GM23338 (cell line): ENCODE results near the gene CACUL1. TPM values are rescaled to one million over a fixed set of nuclear protein-coding genes. Genes with fewer than 3 reads are reported as not detected.

Experiments
- ATAC-seq: fragments of 200-7000 bp; cut with Tn5 transposase; 3 replicates; pipeline ENCODE4 v1.9.1; 2020
- DNase-seq: peaks from one replicate; pipeline ENCODE4 v3.0.0-alpha.2; 2015; ENCODE audit warnings: low spot score
- H2AFZ ChIP-seq: fragments of 200-600 bp; sonication (generic); 2 replicates; pipeline ENCODE4 v1.8.0; 2016; ENCODE audit warnings: antibody characterized with exemption, mild to moderate bottlenecking, moderate library complexity
- H3F3A ChIP-seq: fragments of 200-600 bp; sonication (generic); replicated peaks from 2 replicates; pipeline ENCODE4 v1.8.0; 2017; ENCODE audit warnings: antibody characterized with exemption, mixed run types, low read depth
- H3K27ac ChIP-seq: fragments of 200-600 bp; sonication (generic); 2 replicates; pipeline ENCODE4 v1.6.1; 2016; ENCODE audit warnings: low read depth
- H3K27me3 ChIP-seq: fragments of 200-600 bp; sonication (generic); 2 replicates; pipeline ENCODE4 v1.8.0; 2016; ENCODE audit warnings: mild to moderate bottlenecking, mixed run types, moderate library complexity; ENCODE audit not compliant: insufficient read depth
- H3K36me3 ChIP-seq: fragments of 200-600 bp; sonication (generic); 2 replicates; pipeline ENCODE4 v1.8.0; 2016; ENCODE audit warnings: mild to moderate bottlenecking; ENCODE audit not compliant: insufficient read depth
- H3K4me1 ChIP-seq: fragments of 200-600 bp; sonication (generic); 2 replicates; pipeline ENCODE4 v1.8.0; 2016; ENCODE audit warnings: mild to moderate bottlenecking, moderate library complexity; ENCODE audit not compliant: insufficient read depth
- H3K4me2 ChIP-seq: fragments of 200-600 bp; sonication (generic); 2 replicates; pipeline ENCODE4 v1.7.1; 2017; ENCODE audit warnings: mixed run types
- H3K4me3 ChIP-seq: fragments of 200-600 bp; sonication (generic); 2 replicates; pipeline ENCODE4 v1.6.1; 2016; ENCODE audit warnings: mixed run types
- H3K79me2 ChIP-seq: fragments of 200-600 bp; sonication (generic); replicated peaks from 2 replicates; pipeline ENCODE4 v1.8.0; 2017; ENCODE audit warnings: mild to moderate bottlenecking; ENCODE audit not compliant: insufficient read depth
- H3K9me2 ChIP-seq: fragments of 200-600 bp; sonication (generic); 2 replicates; pipeline ENCODE4 v1.8.0; 2017; ENCODE audit not compliant: insufficient read depth
- H4K20me1 ChIP-seq: fragments of 200-600 bp; sonication (generic); replicated peaks from 2 replicates; pipeline ENCODE4 v1.8.0; 2017; ENCODE audit warnings: mild to moderate bottlenecking; ENCODE audit not compliant: insufficient read depth
- H3K27ac Mint-ChIP-seq: 2 replicates; pipeline ENCODE4 v1.8.0; 2020; ENCODE audit warnings: inconsistent platforms, mild to moderate bottlenecking, moderate library complexity, mixed read lengths
- H3K27me3 Mint-ChIP-seq: 3 replicates; pipeline ENCODE4 v1.8.0; 2022; ENCODE audit warnings: low read depth, mild to moderate bottlenecking, moderate library complexity, mixed read lengths, inconsistent platforms; ENCODE audit not compliant: insufficient read depth, poor library complexity
- H3K36me3 Mint-ChIP-seq: 3 replicates; pipeline ENCODE4 v1.8.0; 2021; ENCODE audit warnings: low read depth, mild to moderate bottlenecking, inconsistent platforms, moderate library complexity, mixed read lengths
- H3K4me1 Mint-ChIP-seq: 3 replicates; pipeline ENCODE4 v1.8.0; 2020; ENCODE audit warnings: mild to moderate bottlenecking, inconsistent platforms, mixed read lengths
- H3K4me3 Mint-ChIP-seq: 3 replicates; pipeline ENCODE4 v1.8.0; 2021; ENCODE audit warnings: moderate library complexity, mild to moderate bottlenecking, inconsistent platforms, mixed read lengths
- H3K9me3 Mint-ChIP-seq: 3 replicates; pipeline ENCODE4 v1.8.0; 2020; ENCODE audit warnings: moderate library complexity, mild to moderate bottlenecking, inconsistent platforms, mixed read lengths
- CREB1 ChIP-seq: fragments of 250-450 bp; sonication (Bioruptor Pico); IDR thresholded peaks from 2 replicates; pipeline ENCODE4 v1.5.0; 2020; ENCODE audit warnings: low read depth, mild to moderate bottlenecking, moderate library complexity
- EZH2 ChIP-seq: fragments of 200-600 bp; sonication (generic); IDR thresholded peaks from one replicate; pipeline ENCODE4 v1.8.0; 2017; ENCODE audit warnings: antibody characterized with exemption, mild to moderate bottlenecking, low read depth; ENCODE audit not compliant: unreplicated experiment
- EZH2phosphoT487 ChIP-seq: fragments of 200-600 bp; sonication (generic); IDR thresholded peaks from one replicate; pipeline ENCODE4 v1.8.1; 2018; ENCODE audit warnings: antibody characterized with exemption; ENCODE audit not compliant: unreplicated experiment
- JUNB ChIP-seq: IDR thresholded peaks from one replicate; pipeline ENCODE4 v1.6.1; 2016; ENCODE audit warnings: antibody characterized with exemption; ENCODE audit not compliant: unreplicated experiment
- NANOG ChIP-seq: IDR thresholded peaks from 2 replicates; pipeline ENCODE4 v1.6.1; 2016; ENCODE audit warnings: antibody characterized with exemption, borderline replicate concordance
- POLR2AphosphoS5 ChIP-seq: IDR thresholded peaks from 2 replicates; pipeline ENCODE4 v1.6.1; 2016; ENCODE audit warnings: antibody characterized with exemption, low read depth
- ZNF114 ChIP-seq: fragments of 250-450 bp; sonication (Bioruptor Pico); IDR thresholded peaks from 2 replicates; pipeline ENCODE4 v1.5.0; 2020; ENCODE audit warnings: mild to moderate bottlenecking, moderate library complexity
- ZNF331 ChIP-seq: fragments of 250-450 bp; sonication (Bioruptor Pico); IDR thresholded peaks from 2 replicates; pipeline ENCODE4 v1.5.0; 2020; ENCODE audit warnings: low read depth, mild to moderate bottlenecking, moderate library complexity
- polyA plus RNA-seq: library from polyadenylated mRNA; unstranded; fragments of >200 nt; fragmentation: Nextera tagmentation; extraction: Ambion mirVana; gene quantifications from 2 replicates; pipeline ENCODE4 v1.2.1, GENCODE V29; 2016
- total RNA-seq: library from RNA; depleted of rRNA; stranded (reverse); fragments of >200 nt; shearing (Covaris generic); gene quantifications from 2 replicates; pipeline ENCODE4 v1.2.3, GENCODE V29; 2014
- TF ChIP-seq, protein P1 (sequence below): IDR thresholded peaks from one replicate; pipeline ENCODE4 v1.6.1; 2018; ENCODE audit warnings: antibody characterized with exemption; ENCODE audit not compliant: unreplicated experiment
- TF ChIP-seq, protein P2 (sequence below): IDR thresholded peaks from 2 replicates; pipeline ENCODE4 v1.6.1; 2016; ENCODE audit warnings: antibody characterized with exemption
- TF ChIP-seq, protein P3 (sequence below), 2 experiments: fragments of 200-600 bp in 1 of 2; sonication (generic) in 1 of 2; conservative IDR thresholded peaks; 2 replicates each; pipeline versions ENCODE4 v1.5.1 to v1.6.1; 2016 to 2017; ENCODE audit warnings: antibody characterized with exemption in 2 of 2, low read depth in 2 of 2, mild to moderate bottlenecking in 2 of 2, moderate library complexity in 1 of 2

CACUL1 gene
- total and polyA plus RNA-seq, 2 experiments from 2014 or later = 46.4 to 59.4 TPM

DNA sequence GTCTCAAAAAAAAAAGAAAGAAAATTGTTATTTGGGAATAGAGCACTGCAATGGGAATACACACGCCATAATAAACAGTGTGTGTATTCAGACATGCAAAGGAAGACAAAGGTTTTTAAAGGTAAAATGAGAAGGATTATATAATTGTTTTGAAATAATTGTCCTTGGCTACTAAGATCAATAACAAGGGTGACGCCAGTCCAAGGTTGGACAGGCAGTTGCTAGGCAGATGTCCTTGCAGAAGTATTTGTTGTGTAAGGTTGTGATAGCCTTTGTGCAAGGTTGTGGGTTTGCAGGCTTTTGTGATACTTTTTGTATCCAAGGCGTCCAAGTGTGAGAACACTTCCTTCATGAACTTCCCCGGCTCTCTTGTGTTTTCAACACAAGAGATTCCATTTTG is 87.0 kb downstream of the CACUL1 start:
- Histone ChIP-seq H3K9me2 (no peaks in the 10 kb centered on the region), H2AFZ (no peak overlapping the region), H3K36me3 (no peaks in the 10 kb centered on the region), H3K4me1 (no peaks in the 10 kb centered on the region), H3F3A (no peaks in the 10 kb centered on the region), H3K27me3 (no peaks in the 10 kb centered on the region), H3K79me2 (no peaks in the 10 kb centered on the region), H4K20me1 (no peaks in the 10 kb centered on the region; the same call in 1 of the 2 replicates), H3K27ac (no peak overlapping the region), H3K4me3 (no peak overlapping the region), H3K4me2 (no peak overlapping the region)
- peaks cover 11% of the 10 kb centered on the region for H3K27me3 Mint-ChIP-seq
- no peaks in the 10 kb centered on the region; the same call in 2 of the 3 replicates for H3K9me3 Mint-ChIP-seq
- H3K36me3 Mint-ChIP-seq = no peaks in the 10 kb centered on the region
- ATAC-seq = no peak
- peaks cover 5% of the 10 kb centered on the region; the same call in 2 of the 3 replicates for H3K4me1 Mint-ChIP-seq
- TF ChIP-seq ZNF331 (CRISPR knock-in tag) (no peak), CREB1 (no peak), ZNF114 (CRISPR knock-in tag) (no peak), EZH2phosphoT487 (no peak), NANOG (no peak), POLR2AphosphoS5 (no peak), JUNB (no peak), EZH2 (no peak)
- TF ChIP-seq, protein P1, sequence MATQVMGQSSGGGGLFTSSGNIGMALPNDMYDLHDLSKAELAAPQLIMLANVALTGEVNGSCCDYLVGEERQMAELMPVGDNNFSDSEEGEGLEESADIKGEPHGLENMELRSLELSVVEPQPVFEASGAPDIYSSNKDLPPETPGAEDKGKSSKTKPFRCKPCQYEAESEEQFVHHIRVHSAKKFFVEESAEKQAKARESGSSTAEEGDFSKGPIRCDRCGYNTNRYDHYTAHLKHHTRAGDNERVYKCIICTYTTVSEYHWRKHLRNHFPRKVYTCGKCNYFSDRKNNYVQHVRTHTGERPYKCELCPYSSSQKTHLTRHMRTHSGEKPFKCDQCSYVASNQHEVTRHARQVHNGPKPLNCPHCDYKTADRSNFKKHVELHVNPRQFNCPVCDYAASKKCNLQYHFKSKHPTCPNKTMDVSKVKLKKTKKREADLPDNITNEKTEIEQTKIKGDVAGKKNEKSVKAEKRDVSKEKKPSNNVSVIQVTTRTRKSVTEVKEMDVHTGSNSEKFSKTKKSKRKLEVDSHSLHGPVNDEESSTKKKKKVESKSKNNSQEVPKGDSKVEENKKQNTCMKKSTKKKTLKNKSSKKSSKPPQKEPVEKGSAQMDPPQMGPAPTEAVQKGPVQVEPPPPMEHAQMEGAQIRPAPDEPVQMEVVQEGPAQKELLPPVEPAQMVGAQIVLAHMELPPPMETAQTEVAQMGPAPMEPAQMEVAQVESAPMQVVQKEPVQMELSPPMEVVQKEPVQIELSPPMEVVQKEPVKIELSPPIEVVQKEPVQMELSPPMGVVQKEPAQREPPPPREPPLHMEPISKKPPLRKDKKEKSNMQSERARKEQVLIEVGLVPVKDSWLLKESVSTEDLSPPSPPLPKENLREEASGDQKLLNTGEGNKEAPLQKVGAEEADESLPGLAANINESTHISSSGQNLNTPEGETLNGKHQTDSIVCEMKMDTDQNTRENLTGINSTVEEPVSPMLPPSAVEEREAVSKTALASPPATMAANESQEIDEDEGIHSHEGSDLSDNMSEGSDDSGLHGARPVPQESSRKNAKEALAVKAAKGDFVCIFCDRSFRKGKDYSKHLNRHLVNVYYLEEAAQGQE = no peak
- TF ChIP-seq, protein P2, sequence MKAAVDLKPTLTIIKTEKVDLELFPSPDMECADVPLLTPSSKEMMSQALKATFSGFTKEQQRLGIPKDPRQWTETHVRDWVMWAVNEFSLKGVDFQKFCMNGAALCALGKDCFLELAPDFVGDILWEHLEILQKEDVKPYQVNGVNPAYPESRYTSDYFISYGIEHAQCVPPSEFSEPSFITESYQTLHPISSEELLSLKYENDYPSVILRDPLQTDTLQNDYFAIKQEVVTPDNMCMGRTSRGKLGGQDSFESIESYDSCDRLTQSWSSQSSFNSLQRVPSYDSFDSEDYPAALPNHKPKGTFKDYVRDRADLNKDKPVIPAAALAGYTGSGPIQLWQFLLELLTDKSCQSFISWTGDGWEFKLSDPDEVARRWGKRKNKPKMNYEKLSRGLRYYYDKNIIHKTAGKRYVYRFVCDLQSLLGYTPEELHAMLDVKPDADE = no peak
- TF ChIP-seq, protein P3, sequence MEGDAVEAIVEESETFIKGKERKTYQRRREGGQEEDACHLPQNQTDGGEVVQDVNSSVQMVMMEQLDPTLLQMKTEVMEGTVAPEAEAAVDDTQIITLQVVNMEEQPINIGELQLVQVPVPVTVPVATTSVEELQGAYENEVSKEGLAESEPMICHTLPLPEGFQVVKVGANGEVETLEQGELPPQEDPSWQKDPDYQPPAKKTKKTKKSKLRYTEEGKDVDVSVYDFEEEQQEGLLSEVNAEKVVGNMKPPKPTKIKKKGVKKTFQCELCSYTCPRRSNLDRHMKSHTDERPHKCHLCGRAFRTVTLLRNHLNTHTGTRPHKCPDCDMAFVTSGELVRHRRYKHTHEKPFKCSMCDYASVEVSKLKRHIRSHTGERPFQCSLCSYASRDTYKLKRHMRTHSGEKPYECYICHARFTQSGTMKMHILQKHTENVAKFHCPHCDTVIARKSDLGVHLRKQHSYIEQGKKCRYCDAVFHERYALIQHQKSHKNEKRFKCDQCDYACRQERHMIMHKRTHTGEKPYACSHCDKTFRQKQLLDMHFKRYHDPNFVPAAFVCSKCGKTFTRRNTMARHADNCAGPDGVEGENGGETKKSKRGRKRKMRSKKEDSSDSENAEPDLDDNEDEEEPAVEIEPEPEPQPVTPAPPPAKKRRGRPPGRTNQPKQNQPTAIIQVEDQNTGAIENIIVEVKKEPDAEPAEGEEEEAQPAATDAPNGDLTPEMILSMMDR (conservative IDR thresholded peaks at IDR 0.05; ENCODE audit: low read depth in 2 of 2) = no peak
- no peak for DNase-seq
- H3K4me3 Mint-ChIP-seq = no peak overlapping the region
- H3K27ac Mint-ChIP-seq = no peak overlapping the region
